Measurements from ENCODE around the gene KIZ. TPM values are rescaled to one million over a fixed set of nuclear protein-coding genes. Genes with fewer than 3 reads are reported as not detected.

The KIZ gene
- polyA plus RNA-seq, 6 donors from 2014 or later = 17.7 to 22.7 (median 19.1) TPM

GRCh38 chr20:21206584-21206983, 80.7 kb downstream of the KIZ start:
- H3K9me3 Mint-ChIP-seq = no peaks in the 10 kb centered on the region
- ATAC-seq (ENCODE audit: low read depth in 2 of 2) (no peak), DNase-seq (no peak)
- no peak overlapping the region for H3K27ac Mint-ChIP-seq
- no peak overlapping the region for H3K4me3 Mint-ChIP-seq
- peaks cover 12 to 13% of the 10 kb centered on the region in 2 donors for H3K36me3 Mint-ChIP-seq
- H3K27me3 Mint-ChIP-seq = no peaks in the 10 kb centered on the region
- H3K4me1 Mint-ChIP-seq = peaks cover 0 to 7% (median 0%) of the 10 kb centered on the region in 3 donors

DNA sequence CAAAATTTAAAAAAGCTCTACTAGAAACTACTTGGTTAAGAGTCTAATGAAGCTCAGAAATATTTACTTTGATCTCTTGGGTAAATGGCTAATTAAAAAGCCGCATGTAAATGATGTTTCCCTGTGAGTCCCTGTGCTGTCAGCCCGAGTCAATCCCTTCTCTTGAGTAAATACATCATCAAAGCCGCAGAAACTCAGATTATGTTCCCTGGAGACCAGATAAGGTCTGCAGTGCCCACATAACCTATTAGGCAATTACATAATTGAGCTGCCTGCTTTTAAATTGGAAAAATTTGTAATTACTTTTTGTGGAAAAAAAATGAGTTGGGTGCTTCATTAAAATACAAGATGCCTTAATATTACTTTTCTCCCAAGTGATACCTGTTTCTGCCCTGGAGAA, 83.1 kb downstream of the KIZ start:
- no peak overlapping the region for H3K4me3 Mint-ChIP-seq
- no peaks in the 10 kb centered on the region for H3K27me3 Mint-ChIP-seq
- ATAC-seq (ENCODE audit: low read depth in 2 of 2) (no peak), DNase-seq (no peak)
- H3K27ac Mint-ChIP-seq = no peak overlapping the region
- H3K4me1 Mint-ChIP-seq = no peaks in the 10 kb centered on the region
- H3K36me3 Mint-ChIP-seq = peaks cover 12 to 13% of the 10 kb centered on the region in 2 donors
- no peaks in the 10 kb centered on the region for H3K9me3 Mint-ChIP-seq

- Mint-ChIP-seq H3K4me1 (no peaks in the 10 kb centered on the region), H3K36me3 (peaks cover 12 to 13% of the 10 kb centered on the region in 2 donors), H3K4me3 (no peak overlapping the region), H3K27me3 (no peaks in the 10 kb centered on the region), H3K27ac (no peak overlapping the region), H3K9me3 (no peaks in the 10 kb centered on the region)
- ATAC-seq (ENCODE audit: low read depth in 2 of 2) = no peak
- no peak for DNase-seq
Measured at GRCh38 chr20:21209668-21210067, 83.8 kb downstream of the KIZ start.

- peaks cover 0 to 16% of the 10 kb centered on the region in 2 donors for H3K36me3 Mint-ChIP-seq
- DNase-seq = no peak
- H3K4me3 Mint-ChIP-seq = no peak overlapping the region
- no peaks in the 10 kb centered on the region for H3K9me3 Mint-ChIP-seq
- H3K27ac Mint-ChIP-seq = no peak overlapping the region
- no peak for ATAC-seq (ENCODE audit: low read depth in 2 of 2)
- no peaks in the 10 kb centered on the region for H3K4me1 Mint-ChIP-seq
- no peaks in the 10 kb centered on the region for H3K27me3 Mint-ChIP-seq
Measured at GRCh38 chr20:21213691-21214090, 87.8 kb downstream of the KIZ start.

DNA sequence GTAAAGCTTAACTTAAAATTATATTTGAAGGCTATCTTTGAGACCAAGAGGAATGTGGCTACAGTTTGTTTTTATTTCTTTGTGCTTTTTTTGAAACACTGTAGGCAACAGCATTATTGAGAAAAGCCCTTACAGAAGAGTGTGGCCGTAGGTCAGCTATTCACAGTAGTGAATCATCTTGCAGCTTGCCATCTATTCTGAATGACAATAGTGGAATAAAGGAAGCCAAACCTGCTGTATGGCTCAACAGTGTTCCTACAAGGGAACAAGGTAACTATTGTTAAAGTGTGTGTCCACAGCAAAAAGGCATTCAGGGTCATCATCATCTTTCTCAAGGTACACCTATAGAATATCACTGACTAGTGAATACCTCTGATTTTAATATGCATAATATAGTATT, 88.5 kb downstream of the KIZ start:
- H3K27me3 Mint-ChIP-seq = no peaks in the 10 kb centered on the region
- H3K4me1 Mint-ChIP-seq = no peaks in the 10 kb centered on the region
- H3K4me3 Mint-ChIP-seq = no peak overlapping the region
- H3K27ac Mint-ChIP-seq = no peak overlapping the region
- peaks cover 0 to 20% of the 10 kb centered on the region in 2 donors for H3K36me3 Mint-ChIP-seq
- no peak for ATAC-seq (ENCODE audit: low read depth in 2 of 2)
- no peak for DNase-seq
- no peaks in the 10 kb centered on the region for H3K9me3 Mint-ChIP-seq

DNA sequence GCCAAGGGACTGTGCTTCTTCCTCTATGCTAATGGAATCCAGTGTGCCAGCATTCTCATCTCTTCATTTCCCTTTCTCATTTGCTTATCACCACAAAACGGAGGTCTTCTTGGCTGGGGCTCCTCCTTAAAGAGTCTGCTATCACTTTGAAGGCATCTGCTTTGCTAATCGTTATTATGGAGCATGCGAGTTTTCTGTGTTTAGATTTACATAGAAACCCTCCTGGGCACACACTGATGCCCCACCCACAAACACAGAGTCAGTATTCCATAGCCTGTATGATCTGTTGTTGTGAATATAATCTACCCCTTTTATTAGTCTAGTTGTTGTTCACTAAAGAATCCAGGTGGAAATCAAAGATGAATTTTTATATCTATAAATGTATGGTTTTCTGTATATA, 93.8 kb downstream of the KIZ start:
- Mint-ChIP-seq H3K4me1 (no peaks in the 10 kb centered on the region), H3K36me3 (peaks cover 0 to 13% of the 10 kb centered on the region in 2 donors), H3K27ac (no peak overlapping the region), H3K9me3 (no peaks in the 10 kb centered on the region), H3K27me3 (no peaks in the 10 kb centered on the region), H3K4me3 (no peak overlapping the region)
- DNase-seq (no peak), ATAC-seq (ENCODE audit: low read depth in 2 of 2) (no peak)

DNA sequence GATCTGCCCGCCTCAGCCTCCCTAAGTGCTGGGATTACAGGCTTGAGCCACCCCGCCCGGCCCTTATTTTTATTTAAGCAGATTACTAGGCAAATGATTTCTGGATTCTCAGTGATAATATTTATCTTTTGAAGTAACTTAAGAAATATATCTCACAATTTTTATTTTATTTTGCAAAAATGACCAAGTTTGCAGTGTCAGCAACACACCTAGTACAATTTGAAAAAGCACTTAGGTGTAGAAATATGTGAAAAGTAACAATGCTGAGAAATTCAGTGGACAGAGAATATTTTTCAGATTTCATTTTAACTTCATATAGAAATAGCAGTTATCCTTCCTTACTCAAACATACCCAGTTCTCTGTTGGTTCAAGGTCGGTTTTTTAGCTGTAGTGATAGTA, 98.3 kb downstream of the KIZ start:
- Mint-ChIP-seq H3K36me3 (no peaks in the 10 kb centered on the region), H3K9me3 (no peaks in the 10 kb centered on the region), H3K4me1 (peaks cover 6 to 11% (median 8%) of the 10 kb centered on the region in 3 donors), H3K4me3 (no peak overlapping the region), H3K27me3 (no peaks in the 10 kb centered on the region), H3K27ac (no peak overlapping the region)
- ATAC-seq (ENCODE audit: low read depth in 2 of 2) (no peak), DNase-seq (no peak)

DNA sequence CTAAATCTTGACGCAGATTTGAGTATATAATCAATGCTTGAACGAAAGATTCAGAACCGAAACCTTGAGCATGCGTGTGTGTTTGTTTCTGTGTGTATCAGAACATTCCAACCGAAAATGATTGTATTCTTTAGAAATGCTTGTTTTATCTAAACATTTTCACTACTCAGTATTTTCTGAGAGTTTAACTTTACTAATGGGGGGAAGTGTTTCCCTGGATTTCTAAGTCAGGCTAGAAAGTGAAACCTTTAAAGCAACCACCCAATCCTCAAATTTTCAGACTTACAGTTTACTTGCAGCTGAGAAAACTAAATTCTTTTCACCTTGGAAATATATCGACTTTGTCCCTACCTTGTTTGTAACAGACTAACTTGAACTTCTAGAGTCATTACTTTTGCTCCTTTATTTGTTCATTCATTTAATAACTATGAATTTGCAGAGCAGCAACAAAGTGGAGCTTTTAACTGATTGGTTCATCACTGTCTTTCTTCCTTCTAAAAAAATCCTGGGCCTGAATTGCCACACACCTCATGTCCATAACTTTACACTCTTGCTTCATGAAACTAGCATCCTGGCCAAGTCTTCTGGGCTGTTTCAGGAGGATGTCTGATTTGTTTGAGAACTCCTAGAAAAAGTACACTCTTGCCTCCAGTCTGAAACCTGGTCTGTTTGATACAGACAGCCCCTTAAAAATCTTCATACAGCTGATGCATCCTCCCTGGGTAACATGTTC, 99.5 kb downstream of the KIZ start:
- no peak for ATAC-seq (ENCODE audit: low read depth in 2 of 2)
- Mint-ChIP-seq H3K9me3 (no peaks in the 10 kb centered on the region), H3K36me3 (no peaks in the 10 kb centered on the region), H3K4me1 (peaks cover 6 to 11% (median 8%) of the 10 kb centered on the region in 3 donors), H3K27me3 (no peaks in the 10 kb centered on the region), H3K4me3 (no peak overlapping the region), H3K27ac (peak overlapping the region in 1 of 6 donors; percentile 11)
- no peak for DNase-seq

- no peaks in the 10 kb centered on the region for H3K36me3 Mint-ChIP-seq
- peaks cover 6 to 11% (median 8%) of the 10 kb centered on the region in 3 donors for H3K4me1 Mint-ChIP-seq
- no peaks in the 10 kb centered on the region for H3K27me3 Mint-ChIP-seq
- peak; percentile 84 to 92 for ATAC-seq (ENCODE audit: low read depth in 2 of 2)
- H3K4me3 Mint-ChIP-seq = no peak overlapping the region
- peak overlapping the region in 5 of 6 donors; percentile 10 to 94 (median 80) for H3K27ac Mint-ChIP-seq
- H3K9me3 Mint-ChIP-seq = no peaks in the 10 kb centered on the region
- DNase-seq = peak; percentile 19
Measured at GRCh38 chr20:21228511-21228910, 102.6 kb downstream of the KIZ start.

GRCh38 chr20:21229163-21229562, 103.3 kb downstream of the KIZ start:
- H3K9me3 Mint-ChIP-seq = no peaks in the 10 kb centered on the region
- peaks cover 0 to 1% of the 10 kb centered on the region in 2 donors for H3K36me3 Mint-ChIP-seq

GRCh38 chr20:21230220-21230619, 104.3 kb downstream of the KIZ start:
- DNase-seq (no peak), ATAC-seq (ENCODE audit: low read depth in 2 of 2) (no peak)
- Mint-ChIP-seq H3K27ac (no peak overlapping the region), H3K9me3 (no peaks in the 10 kb centered on the region), H3K4me1 (peaks cover 6 to 11% (median 8%) of the 10 kb centered on the region in 3 donors), H3K27me3 (no peaks in the 10 kb centered on the region), H3K36me3 (peaks cover 0 to 4% of the 10 kb centered on the region in 2 donors), H3K4me3 (no peak overlapping the region)

More at GRCh38 chr20:21229163-21229562, 103.3 kb downstream of the KIZ start:
- no peak for DNase-seq
- no peak for ATAC-seq (ENCODE audit: low read depth in 2 of 2)
- Mint-ChIP-seq H3K27ac (peak overlapping the region in 1 of 6 donors; percentile 64), H3K4me3 (no peak overlapping the region), H3K27me3 (no peaks in the 10 kb centered on the region), H3K4me1 (peaks cover 6 to 11% (median 8%) of the 10 kb centered on the region in 3 donors)

- H3K27ac Mint-ChIP-seq = peak overlapping the region in 1 of 6 donors; percentile 38
- no peaks in the 10 kb centered on the region for H3K9me3 Mint-ChIP-seq
- no peak overlapping the region for H3K4me3 Mint-ChIP-seq
- H3K4me1 Mint-ChIP-seq = peaks cover 6 to 11% (median 9%) of the 10 kb centered on the region in 3 donors
- DNase-seq = no peak
- no peaks in the 10 kb centered on the region for H3K27me3 Mint-ChIP-seq
- ATAC-seq (ENCODE audit: low read depth in 2 of 2) = no peak
- peaks cover 0 to 4% of the 10 kb centered on the region in 2 donors for H3K36me3 Mint-ChIP-seq
Measured at GRCh38 chr20:21230686-21231085, 104.8 kb downstream of the KIZ start.

- peaks cover 9 to 14% (median 11%) of the 10 kb centered on the region in 3 donors for H3K4me1 Mint-ChIP-seq
- peaks cover 0 to 4% of the 10 kb centered on the region in 2 donors for H3K36me3 Mint-ChIP-seq
- no peaks in the 10 kb centered on the region for H3K9me3 Mint-ChIP-seq
- H3K27me3 Mint-ChIP-seq = no peaks in the 10 kb centered on the region
- H3K27ac Mint-ChIP-seq = no peak overlapping the region
- H3K4me3 Mint-ChIP-seq = no peak overlapping the region
- DNase-seq = no peak
- no peak for ATAC-seq (ENCODE audit: low read depth in 2 of 2)
Measured at GRCh38 chr20:21232546-21233280, 106.8 kb downstream of the KIZ start.

DNA sequence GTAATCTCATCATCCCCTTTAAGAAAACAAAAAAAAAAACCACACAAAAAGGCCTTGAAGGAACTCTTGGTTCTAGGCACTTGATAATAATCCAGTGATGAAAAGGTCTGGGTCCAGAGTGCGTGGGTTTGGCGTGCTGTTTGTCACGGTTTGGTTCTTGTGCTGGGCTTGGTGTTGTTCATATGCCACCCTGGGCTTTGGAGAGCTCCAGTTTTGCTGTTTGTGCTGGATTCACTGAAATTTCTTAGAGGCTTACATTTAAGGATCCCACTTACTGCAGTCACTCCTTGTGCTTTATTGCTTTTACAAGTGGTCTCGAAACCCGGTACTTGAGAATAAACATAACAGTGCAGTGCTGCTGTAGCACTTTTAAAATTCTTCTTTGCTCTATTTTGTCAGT, 108.4 kb downstream of the KIZ start:
- H3K27ac Mint-ChIP-seq = no peak overlapping the region
- DNase-seq (no peak), ATAC-seq (ENCODE audit: low read depth in 2 of 2) (no peak)
- H3K9me3 Mint-ChIP-seq = no peaks in the 10 kb centered on the region
- H3K4me3 Mint-ChIP-seq = no peak overlapping the region
- H3K36me3 Mint-ChIP-seq = peaks cover 4 to 9% of the 10 kb centered on the region in 2 donors
- peaks cover 0 to 6% (median 3%) of the 10 kb centered on the region in 3 donors for H3K4me1 Mint-ChIP-seq
- H3K27me3 Mint-ChIP-seq = no peaks in the 10 kb centered on the region

All from naive B cell (primary cell).